Coronary artery (tissue), 2 donors: Measurements from ENCODE around the gene GPBP1.

Source experiments
- DNase-seq: peaks from one replicate; pipeline ENCODE4 v3.0.0-alpha.2; 2017; ENCODE audit warnings: low spot score
- H3K27ac ChIP-seq, 2 donors: fragments of 200-600 bp; sonication (generic); one replicate each; pipeline ENCODE4 v1.5.1; 2016 to 2019
- H3K4me3 ChIP-seq: fragments of 200-600 bp; sonication (generic); 2 replicates; pipeline ENCODE4 v1.5.1; 2016; ENCODE audit warnings: mild to moderate bottlenecking, moderate library complexity
- TF ChIP-seq, protein P1 (sequence below): fragments of 200-600 bp; sonication (generic); IDR thresholded peaks from one replicate; pipeline ENCODE4 v1.5.1; 2019; ENCODE audit warnings: antibody characterized with exemption

The GPBP1 gene

DNA sequence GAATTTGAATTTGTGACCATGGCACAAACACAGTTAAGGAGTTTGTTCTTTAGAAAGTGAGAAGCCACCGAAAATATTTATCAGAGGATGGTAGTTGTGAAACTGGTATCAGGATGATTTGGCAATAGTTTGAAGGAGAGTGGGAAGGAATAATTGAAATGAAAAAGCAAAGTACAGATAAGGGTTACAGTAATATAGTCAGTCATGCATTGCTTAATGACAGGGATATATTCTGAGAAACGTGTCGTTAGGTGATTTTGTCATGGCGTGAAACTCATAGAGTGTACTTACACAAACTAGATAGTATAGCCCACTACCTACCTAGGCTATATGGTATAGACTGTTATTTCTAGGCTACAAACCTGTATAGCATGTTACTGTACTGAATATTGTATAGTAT, 84.2 kb downstream of the GPBP1 start:
- Histone ChIP-seq H3K27ac (no peak overlapping the region), H3K4me3 (no peak overlapping the region)
- TF ChIP-seq, protein P1, sequence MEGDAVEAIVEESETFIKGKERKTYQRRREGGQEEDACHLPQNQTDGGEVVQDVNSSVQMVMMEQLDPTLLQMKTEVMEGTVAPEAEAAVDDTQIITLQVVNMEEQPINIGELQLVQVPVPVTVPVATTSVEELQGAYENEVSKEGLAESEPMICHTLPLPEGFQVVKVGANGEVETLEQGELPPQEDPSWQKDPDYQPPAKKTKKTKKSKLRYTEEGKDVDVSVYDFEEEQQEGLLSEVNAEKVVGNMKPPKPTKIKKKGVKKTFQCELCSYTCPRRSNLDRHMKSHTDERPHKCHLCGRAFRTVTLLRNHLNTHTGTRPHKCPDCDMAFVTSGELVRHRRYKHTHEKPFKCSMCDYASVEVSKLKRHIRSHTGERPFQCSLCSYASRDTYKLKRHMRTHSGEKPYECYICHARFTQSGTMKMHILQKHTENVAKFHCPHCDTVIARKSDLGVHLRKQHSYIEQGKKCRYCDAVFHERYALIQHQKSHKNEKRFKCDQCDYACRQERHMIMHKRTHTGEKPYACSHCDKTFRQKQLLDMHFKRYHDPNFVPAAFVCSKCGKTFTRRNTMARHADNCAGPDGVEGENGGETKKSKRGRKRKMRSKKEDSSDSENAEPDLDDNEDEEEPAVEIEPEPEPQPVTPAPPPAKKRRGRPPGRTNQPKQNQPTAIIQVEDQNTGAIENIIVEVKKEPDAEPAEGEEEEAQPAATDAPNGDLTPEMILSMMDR, result no peak
- DNase-seq, result no peak

DNA sequence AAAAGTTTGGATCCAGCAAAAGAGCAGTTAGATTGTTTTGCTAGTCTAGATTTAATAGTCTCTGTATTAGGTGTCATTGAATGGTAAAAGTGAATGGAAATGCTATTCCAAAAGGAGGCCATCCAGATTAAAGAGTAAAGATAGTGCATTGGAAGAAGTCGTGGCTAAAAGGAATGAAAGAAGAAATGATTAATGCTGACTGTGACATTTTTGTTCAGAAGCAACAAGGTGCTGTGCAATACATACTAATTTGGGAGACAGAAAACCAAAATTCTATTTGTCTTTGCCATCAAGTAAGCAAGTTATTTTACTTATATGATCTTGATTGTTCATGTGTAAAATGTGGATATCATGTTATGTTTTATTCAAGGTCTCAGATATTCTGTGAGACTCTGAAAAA, 85.1 kb downstream of the GPBP1 start:
- Histone ChIP-seq H3K4me3 (no peak overlapping the region), H3K27ac (no peak overlapping the region)
- no peak for DNase-seq
- TF ChIP-seq, protein P1, result no peak

DNA sequence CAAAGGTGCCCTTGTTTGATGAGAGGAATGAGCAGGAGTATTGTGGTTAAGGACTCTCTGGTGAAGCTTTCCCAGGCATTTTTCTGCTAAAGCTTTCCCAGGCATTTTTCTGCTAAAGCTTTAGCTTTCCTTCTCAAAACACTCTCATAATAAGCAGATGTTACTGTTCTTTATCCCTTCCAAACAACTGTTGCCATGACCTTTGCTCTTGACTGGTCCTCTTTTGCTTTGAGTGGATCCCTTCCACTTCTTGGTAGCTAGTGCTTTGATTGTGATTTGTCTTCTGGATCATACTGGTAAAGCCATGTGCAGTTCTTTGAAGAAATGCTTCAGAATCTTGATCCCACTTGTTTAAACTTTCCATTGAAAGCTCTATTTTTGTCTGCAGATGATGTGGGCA, 85.8 kb downstream of the GPBP1 start:
- H3K4me3 ChIP-seq, result no peak overlapping the region
- TF ChIP-seq, protein P1, result no peak
- no peak overlapping the region for H3K27ac ChIP-seq
- DNase-seq, result no peak

DNA sequence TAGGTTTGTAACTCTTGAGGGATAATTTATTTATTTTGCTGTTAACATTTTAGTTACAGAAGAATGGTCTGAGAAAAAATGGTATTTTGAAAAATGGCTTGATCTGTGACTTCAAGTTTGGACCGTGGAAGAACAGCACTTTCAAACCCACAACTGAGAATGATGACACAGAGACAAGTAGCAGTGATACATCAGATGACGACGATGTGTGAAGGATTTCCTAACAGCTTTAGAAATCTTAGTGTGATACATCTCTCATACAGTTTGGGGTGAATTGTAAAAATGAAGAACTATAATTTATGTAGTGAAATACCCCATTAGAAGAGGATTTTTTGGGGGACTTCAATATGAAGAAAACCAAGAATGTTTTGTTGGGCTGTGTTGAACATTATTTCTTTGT, 88.7 kb downstream of the GPBP1 start:
- H3K27ac ChIP-seq, result no peak overlapping the region
- TF ChIP-seq, protein P1, result no peak

DNA sequence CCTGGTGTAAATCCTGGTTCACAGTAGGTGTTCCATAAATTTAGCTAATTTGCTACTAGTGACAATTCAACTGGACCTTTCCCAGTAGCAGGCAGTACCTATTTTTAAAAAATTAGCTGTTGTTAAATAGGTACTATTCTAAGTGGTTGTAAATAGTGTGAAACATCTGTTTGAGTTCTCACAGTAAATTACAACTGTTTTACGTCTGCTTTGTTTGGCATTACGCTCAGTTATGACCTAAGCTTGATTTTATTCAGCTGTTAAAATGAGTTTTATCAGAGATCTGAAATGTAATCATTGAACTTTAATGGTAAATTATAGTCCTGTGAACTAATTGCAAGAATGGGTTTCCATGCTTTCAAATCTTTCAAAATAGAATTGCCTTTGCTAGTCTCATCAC, 93.9 kb downstream of the GPBP1 start:
- TF ChIP-seq, protein P1, result no peak
- Histone ChIP-seq H3K4me3 (no peak overlapping the region), H3K27ac (no peak overlapping the region)
- no peak for DNase-seq

More for the DNA sequence above, 88.7 kb downstream of the GPBP1 start:
- no peak overlapping the region for H3K4me3 ChIP-seq
- DNase-seq, result no peak

DNA sequence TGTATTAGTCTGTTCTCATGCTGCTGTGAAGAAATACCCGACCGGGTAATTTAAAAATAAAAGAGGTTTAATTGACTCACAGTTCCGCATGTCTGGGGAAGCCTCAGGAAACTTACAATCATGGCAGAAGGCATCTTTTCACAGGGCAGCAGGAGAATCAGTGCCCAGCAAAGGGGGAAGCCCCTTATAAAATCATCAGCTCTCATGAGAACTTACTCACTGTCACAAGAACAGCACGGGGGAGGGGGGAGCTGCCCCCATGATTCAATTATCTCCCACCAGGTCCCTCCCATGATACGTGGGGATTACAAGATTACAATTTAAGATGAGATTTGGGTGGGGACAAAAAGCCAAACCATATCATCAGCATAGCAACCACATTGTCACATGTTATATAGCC, 102.5 kb downstream of the GPBP1 start:
- TF ChIP-seq, protein P1, result no peak
- no peak for DNase-seq
- Histone ChIP-seq H3K4me3 (no peak overlapping the region), H3K27ac (no peak overlapping the region)

DNA sequence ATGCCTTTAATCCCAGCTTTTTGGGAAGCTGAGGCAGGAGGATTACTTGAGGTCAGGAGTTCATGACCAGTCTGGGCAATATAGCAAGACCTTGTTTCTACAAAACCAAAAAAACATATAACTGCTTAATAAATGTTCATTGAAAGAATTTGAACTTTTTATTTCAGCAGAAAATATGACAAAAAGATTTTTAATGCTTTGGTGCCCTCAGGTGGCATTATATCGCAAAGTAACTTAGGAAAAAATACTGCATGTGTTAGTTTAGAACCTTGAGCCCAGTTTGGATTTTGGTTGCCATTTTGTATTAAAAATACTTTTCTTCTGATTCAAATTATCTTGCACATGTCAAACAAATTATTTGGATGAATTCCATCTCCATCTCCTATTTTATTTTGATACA, 103.2 kb downstream of the GPBP1 start:
- TF ChIP-seq, protein P1, result no peak
- no peak for DNase-seq
- H3K4me3 ChIP-seq, result no peak overlapping the region
- H3K27ac ChIP-seq, result no peak overlapping the region
